A172 (cell line): ENCODE measurements around the gene TPH2. TPM values are rescaled to one million over a fixed set of nuclear protein-coding genes. Genes with fewer than 3 reads are reported as not detected.

ENCODE experiments used
- total RNA-seq: library from RNA; depleted of rRNA; stranded (reverse); fragments of >200 nt; shearing (Covaris generic); gene quantifications from 2 replicates; pipeline ENCODE4 v1.2.3, GENCODE V29; 2014; rRNA removed

The TPH2 gene
- total RNA-seq, 1 experiment from 2014 or later, result not detected

Other genes starting within 250 kb of the TPH2 start
- 49.6 and 59.0 TPM in 2 replicates for gene RAB21, start 184.0 kb upstream of the TPH2 start, total RNA-seq
- 10.3 and 18.4 TPM in 2 replicates for gene TBC1D15, start 99.1 kb upstream of the TPH2 start, total RNA-seq